Gastrocnemius medialis (tissue), 4 donors: ENCODE results near the gene MCM8. TPM values are rescaled to one million over a fixed set of nuclear protein-coding genes. Genes with fewer than 3 reads are reported as not detected.

Experiments
- ATAC-seq, 2 donors: fragments of 150-250 bp; one replicate each; pipeline ENCODE4 v1.9.1; 2016
- DNase-seq, 2 donors: peaks; one replicate each; pipeline ENCODE4 v3.0.0-alpha.2; 2019
- H3K27ac ChIP-seq, 4 donors: fragments of 200-600 bp; sonication (generic); 1 replicate in 1 of 4; 2 replicates in 3 of 4; pipeline ENCODE4 v1.5.1; 2016 to 2018; ENCODE audit warnings: mild to moderate bottlenecking in 2 of 4, moderate library complexity in 1 of 4
- H3K27me3 ChIP-seq, 3 donors: fragments of 200-600 bp; sonication (generic) in 2 of 3; 1 replicate in 1 of 3; 2 replicates in 2 of 3; pipeline versions ENCODE4 v1.5.1 to v1.6.0; 2016 to 2019; ENCODE audit warnings: mild to moderate bottlenecking in 1 of 3, moderate library complexity in 1 of 3
- H3K36me3 ChIP-seq, 2 donors: fragments of 200-600 bp; sonication (generic) in 1 of 2; one replicate each; pipeline ENCODE4 v1.5.1; 2017 to 2018
- H3K4me1 ChIP-seq, 2 donors: fragments of 200-600 bp; sonication (generic) in 1 of 2; one replicate each; pipeline ENCODE4 v1.5.1; 2016 to 2017; ENCODE audit warnings: mild to moderate bottlenecking in 2 of 2
- H3K4me3 ChIP-seq, 4 donors: fragments of 200-600 bp; sonication (generic) in 3 of 4; 1 replicate in 1 of 4; 2 replicates in 3 of 4; pipeline ENCODE4 v1.5.1; 2016 to 2019; ENCODE audit warnings: mild to moderate bottlenecking in 2 of 4
- H3K9me3 ChIP-seq, 3 donors: fragments of 200-600 bp; sonication (generic) in 2 of 3; 1 replicate in 1 of 3; 2 replicates in 2 of 3; pipeline ENCODE4 v1.5.1; 2016 to 2019
- POLR2A ChIP-seq, 2 donors: fragments of 450-650 bp; IDR thresholded peaks; one replicate each; pipeline ENCODE4 v1.6.1; 2017; ENCODE audit warnings: antibody characterized with exemption in 2 of 2, mild to moderate bottlenecking in 2 of 2, moderate library complexity in 2 of 2
- in situ Hi-C, 4 donors: fragments of 200-750 bp; cut with MboI; loops; one replicate each; pipeline versions ENCODE4 v1.15.0 to v1.8.0; 2017; ENCODE audit warnings: low sequenced_read_pairs in 4 of 4
- intact Hi-C: fragments of 100-400 bp; cut with DNase I; formaldehyde crosslinking; loops from one replicate; pipeline ENCODE4 v1.15.1; 2023; ENCODE audit warnings: low total_unique reads
- total RNA-seq, 4 donors: library from RNA; depleted of rRNA; stranded (reverse); fragments of >200 nt; gene quantifications; one replicate each; pipeline versions ENCODE4 v1.1.0 to v1.2.3, GENCODE V29; 2016
- TF ChIP-seq, protein P1 (sequence below), 5 experiments: fragments of 450-650 bp in 3 of 5; fragments of 200-600 bp in 2 of 5; sonication (generic) in 2 of 5; IDR thresholded peaks in 4 of 5; conservative IDR thresholded peaks in 1 of 5; 1 replicate in 4 of 5; 2 replicates in 1 of 5; pipeline ENCODE4 v1.5.1; 2016 to 2019; ENCODE audit warnings: antibody characterized with exemption in 5 of 5, mild to moderate bottlenecking in 3 of 5, moderate library complexity in 3 of 5

The MCM8 gene
- total RNA-seq, 4 donors from 2014 or later, result 2.4 to 5.9 (median 5.2) TPM

DNA sequence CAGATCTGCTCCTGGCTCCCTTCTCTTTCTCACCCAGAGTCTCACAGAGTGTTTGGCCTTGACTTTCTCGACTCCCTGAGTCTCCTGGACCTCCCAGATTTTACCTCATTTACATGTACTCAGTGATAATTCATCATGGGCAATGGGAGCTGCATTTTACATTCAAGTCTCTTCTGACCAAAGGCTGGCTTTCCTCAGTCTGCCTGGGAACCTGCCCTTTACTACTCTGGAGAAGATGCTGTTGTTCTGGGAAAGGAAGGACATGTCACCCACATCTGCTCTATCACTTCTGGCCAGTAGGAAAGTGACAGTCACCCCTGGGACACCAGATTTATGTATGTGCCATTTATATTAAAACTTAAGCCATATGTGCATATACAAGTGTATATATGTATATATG lies 96.0 kb downstream of the MCM8 start:
- Histone ChIP-seq H3K9me3 (no peaks in the 10 kb centered on the region), H3K27ac (no peak overlapping the region), H3K27me3 (peaks cover 0 to 8% (median 0%) of the 10 kb centered on the region in 3 donors), H3K4me3 (no peak overlapping the region), H3K4me1 (no peaks in the 10 kb centered on the region), H3K36me3 (peaks cover 0 to 10% of the 10 kb centered on the region in 2 donors)
- intact Hi-C loops, result no loop called here
- ATAC-seq (no peak), DNase-seq (no peak)
- TF ChIP-seq POLR2A (IDR thresholded peaks at IDR 0.05), result no peak
- TF ChIP-seq, protein P1, sequence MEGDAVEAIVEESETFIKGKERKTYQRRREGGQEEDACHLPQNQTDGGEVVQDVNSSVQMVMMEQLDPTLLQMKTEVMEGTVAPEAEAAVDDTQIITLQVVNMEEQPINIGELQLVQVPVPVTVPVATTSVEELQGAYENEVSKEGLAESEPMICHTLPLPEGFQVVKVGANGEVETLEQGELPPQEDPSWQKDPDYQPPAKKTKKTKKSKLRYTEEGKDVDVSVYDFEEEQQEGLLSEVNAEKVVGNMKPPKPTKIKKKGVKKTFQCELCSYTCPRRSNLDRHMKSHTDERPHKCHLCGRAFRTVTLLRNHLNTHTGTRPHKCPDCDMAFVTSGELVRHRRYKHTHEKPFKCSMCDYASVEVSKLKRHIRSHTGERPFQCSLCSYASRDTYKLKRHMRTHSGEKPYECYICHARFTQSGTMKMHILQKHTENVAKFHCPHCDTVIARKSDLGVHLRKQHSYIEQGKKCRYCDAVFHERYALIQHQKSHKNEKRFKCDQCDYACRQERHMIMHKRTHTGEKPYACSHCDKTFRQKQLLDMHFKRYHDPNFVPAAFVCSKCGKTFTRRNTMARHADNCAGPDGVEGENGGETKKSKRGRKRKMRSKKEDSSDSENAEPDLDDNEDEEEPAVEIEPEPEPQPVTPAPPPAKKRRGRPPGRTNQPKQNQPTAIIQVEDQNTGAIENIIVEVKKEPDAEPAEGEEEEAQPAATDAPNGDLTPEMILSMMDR (IDR thresholded peaks at IDR 0.05 in 4 of 5, conservative IDR thresholded peaks at IDR 0.05 in 1 of 5), result no peak
- in situ Hi-C loops, result no loop called here

DNA sequence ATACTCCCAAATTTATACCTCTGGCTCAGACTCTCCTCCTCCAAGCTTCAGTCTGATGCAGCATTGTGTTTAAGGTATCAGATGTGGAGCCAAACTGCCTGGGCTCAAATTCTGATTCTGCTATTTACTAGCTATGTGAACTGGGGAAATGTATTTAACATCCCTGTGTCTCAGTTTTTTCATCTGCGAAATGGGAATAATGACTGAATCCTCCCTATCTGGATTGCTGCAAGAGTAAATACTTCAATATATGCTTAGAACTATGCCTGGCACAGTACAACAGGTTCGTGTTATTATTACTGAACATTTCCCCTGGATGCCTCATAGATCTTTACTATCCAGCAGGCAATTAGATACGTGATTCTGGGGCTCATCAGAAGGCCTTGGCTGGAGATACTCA lies 97.9 kb downstream of the MCM8 start:
- Histone ChIP-seq H3K9me3 (no peaks in the 10 kb centered on the region), H3K36me3 (no peaks in the 10 kb centered on the region), H3K27me3 (peaks cover 9 to 16% (median 13%) of the 10 kb centered on the region in 3 donors), H3K4me1 (no peaks in the 10 kb centered on the region), H3K27ac (no peak overlapping the region), H3K4me3 (no peak overlapping the region)
- intact Hi-C loops, result no loop called here
- ATAC-seq, result no peak
- in situ Hi-C loops, result no loop called here
- DNase-seq, result no peak
- no peak for TF ChIP-seq POLR2A (IDR thresholded peaks at IDR 0.05)
- TF ChIP-seq, protein P1 (IDR thresholded peaks at IDR 0.05 in 4 of 5, conservative IDR thresholded peaks at IDR 0.05 in 1 of 5), result no peak

Other genes starting within 250 kb of the MCM8 start
- gene SHLD1, start 200.3 kb upstream of the MCM8 start, total RNA-seq, result 1 to 10 TPM; 5.4 to 7.1 (median 5.8) TPM
- gene CHGB, start 39.1 kb upstream of the MCM8 start, total RNA-seq, result 10 to 100 TPM in 1 of 4 donors, 1 to 10 TPM in 2, under 1 TPM in 1; 0.25 to 35.6 (median 4.8) TPM
- gene TRMT6, start 119 bp upstream of the MCM8 start, total RNA-seq, result 10 to 100 TPM; 16.5 to 27.5 (median 19.0) TPM
- 100 to 1,000 TPM in 1 of 4 donors, 10 to 100 TPM in 3; 40.9 to 109 (median 71.9) TPM for gene CRLS1, start 55.5 kb downstream of the MCM8 start, total RNA-seq
- gene LRRN4, start 103.4 kb downstream of the MCM8 start, total RNA-seq, result not detected
- under 1 TPM in 2 of 4 donors, not detected in 2; 0.09 to 0.36 TPM for gene FERMT1, start 172.4 kb downstream of the MCM8 start, total RNA-seq